HG03108 (cell line): ENCODE measurements around the gene RSAD2.

Source experiments
- ATAC-seq: cut with Tn5 transposase; IDR thresholded peaks from one replicate; pipeline ENCODE4 v1.9.1; 2021; ENCODE audit warnings: moderate library complexity; ENCODE audit not compliant: unreplicated experiment

The RSAD2 gene

GRCh38 chr2:6941299-6942046 lies 63.9 kb downstream of the RSAD2 start:
- no peak for ATAC-seq

- ATAC-seq, result no peak
Observed at GRCh38 chr2:6942848-6943247, 65.3 kb downstream of the RSAD2 start.

- no peak for ATAC-seq
Observed at GRCh38 chr2:6943523-6943922, 65.9 kb downstream of the RSAD2 start.

GRCh38 chr2:6943971-6944370 lies 66.4 kb downstream of the RSAD2 start:
- no peak for ATAC-seq

- ATAC-seq, result no peak
Observed at GRCh38 chr2:6944555-6944954, 67.0 kb downstream of the RSAD2 start.

- ATAC-seq, result peak; percentile 89
Observed at GRCh38 chr2:6945087-6945813, 67.7 kb downstream of the RSAD2 start.

GRCh38 chr2:6945821-6946220 lies 68.2 kb downstream of the RSAD2 start:
- no peak for ATAC-seq

DNA sequence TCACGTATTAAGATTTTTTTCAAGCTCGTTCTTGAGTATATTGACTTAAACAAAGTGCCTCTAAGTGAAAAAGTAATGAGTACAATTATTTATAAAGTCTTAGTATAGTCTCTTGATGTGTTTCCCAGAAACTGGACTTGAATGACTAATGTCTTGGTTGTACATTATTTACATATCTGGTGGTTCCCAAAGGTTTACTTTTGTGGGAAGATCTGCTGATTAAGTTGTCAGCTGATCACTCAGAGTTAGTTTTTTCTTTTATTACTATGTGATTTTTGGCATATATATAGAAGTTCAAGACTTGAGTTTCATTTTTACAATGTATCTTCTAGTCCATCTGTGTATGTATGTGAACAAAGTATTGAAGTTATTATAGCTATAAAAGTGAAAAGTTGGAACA lies 69.1 kb downstream of the RSAD2 start:
- ATAC-seq, result no peak
